Measurements from ENCODE around the gene SNRNP40.

- TF ChIP-seq CTCF (IDR thresholded peaks at IDR 0.05; ENCODE audit: poor library complexity) (no peak), EZH2 (IDR thresholded peaks at IDR 0.05; ENCODE audit: borderline replicate concordance) (no peak), EZH2phosphoT487 (IDR thresholded peaks at IDR 0.05; ENCODE audit: low read depth, severe bottlenecking, unreplicated experiment) (no peak)
Observed at GRCh38 chr1:31263408-31263807, 33.2 kb downstream of the SNRNP40 start.
